Measurements from ENCODE around the gene PSMD11. TPM values are rescaled to one million over a fixed set of nuclear protein-coding genes. Genes with fewer than 3 reads are reported as not detected.

PSMD11 gene
- total RNA-seq, 4 donors from 2014 or later = 44.2 to 77.0 (median 54.2) TPM

- TF ChIP-seq, protein P1, sequence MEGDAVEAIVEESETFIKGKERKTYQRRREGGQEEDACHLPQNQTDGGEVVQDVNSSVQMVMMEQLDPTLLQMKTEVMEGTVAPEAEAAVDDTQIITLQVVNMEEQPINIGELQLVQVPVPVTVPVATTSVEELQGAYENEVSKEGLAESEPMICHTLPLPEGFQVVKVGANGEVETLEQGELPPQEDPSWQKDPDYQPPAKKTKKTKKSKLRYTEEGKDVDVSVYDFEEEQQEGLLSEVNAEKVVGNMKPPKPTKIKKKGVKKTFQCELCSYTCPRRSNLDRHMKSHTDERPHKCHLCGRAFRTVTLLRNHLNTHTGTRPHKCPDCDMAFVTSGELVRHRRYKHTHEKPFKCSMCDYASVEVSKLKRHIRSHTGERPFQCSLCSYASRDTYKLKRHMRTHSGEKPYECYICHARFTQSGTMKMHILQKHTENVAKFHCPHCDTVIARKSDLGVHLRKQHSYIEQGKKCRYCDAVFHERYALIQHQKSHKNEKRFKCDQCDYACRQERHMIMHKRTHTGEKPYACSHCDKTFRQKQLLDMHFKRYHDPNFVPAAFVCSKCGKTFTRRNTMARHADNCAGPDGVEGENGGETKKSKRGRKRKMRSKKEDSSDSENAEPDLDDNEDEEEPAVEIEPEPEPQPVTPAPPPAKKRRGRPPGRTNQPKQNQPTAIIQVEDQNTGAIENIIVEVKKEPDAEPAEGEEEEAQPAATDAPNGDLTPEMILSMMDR (IDR thresholded peaks at IDR 0.05) = no peak
- no peak for TF ChIP-seq POLR2A (IDR thresholded peaks at IDR 0.05)
Observed at GRCh38 chr17:32479074-32479617, 34.8 kb downstream of the PSMD11 start.

GRCh38 chr17:32481193-32481592, 36.9 kb downstream of the PSMD11 start:
- no peak for DNase-seq (ENCODE audit: low spot score in 2 of 2)
- intact Hi-C loops (cut with DNase I; ENCODE audit: low total_unique reads) = no loop called here
- no peak overlapping the region for H3K4me3 ChIP-seq (ENCODE audit: low read depth, poor library complexity, severe bottlenecking)
- TF ChIP-seq POLR2A (IDR thresholded peaks at IDR 0.05) = no peak
- TF ChIP-seq, protein P1 (IDR thresholded peaks at IDR 0.05) = no peak
- 83 to 86% methylated on average over 8 of the region's 8 CpGs for WGBS, 2 donors

More at GRCh38 chr17:32479074-32479617, 34.8 kb downstream of the PSMD11 start:
- no peak overlapping the region for H3K4me3 ChIP-seq (ENCODE audit: low read depth, poor library complexity, severe bottlenecking)
- intact Hi-C loops (cut with DNase I; ENCODE audit: low total_unique reads) = no loop called here
- DNase-seq (ENCODE audit: low spot score in 2 of 2) = no peak
- 55 to 58% methylated on average over 5 of the region's 5 CpGs for WGBS, 2 donors

GRCh38 chr17:32482568-32483320, 38.4 kb downstream of the PSMD11 start:
- intact Hi-C loops (cut with DNase I; ENCODE audit: low total_unique reads) = no loop called here
- WGBS, 2 donors = 72% methylated on average over 11 of the region's 11 CpGs

GRCh38 chr17:32483451-32484019, 39.2 kb downstream of the PSMD11 start:
- DNase-seq (ENCODE audit: low spot score in 2 of 2) = no peak
- 4 to 11% methylated on average over 3 to 7 of the region's 7 CpGs for WGBS, 2 donors
- no peak overlapping the region for H3K4me3 ChIP-seq (ENCODE audit: low read depth, poor library complexity, severe bottlenecking)
- TF ChIP-seq, protein P1 (IDR thresholded peaks at IDR 0.05) = no peak
- TF ChIP-seq POLR2A (IDR thresholded peaks at IDR 0.05) = no peak
- intact Hi-C loops (cut with DNase I; ENCODE audit: low total_unique reads) = no loop called here

More at GRCh38 chr17:32482568-32483320, 38.4 kb downstream of the PSMD11 start:
- no peak overlapping the region for H3K4me3 ChIP-seq (ENCODE audit: low read depth, poor library complexity, severe bottlenecking)
- TF ChIP-seq, protein P1 (IDR thresholded peaks at IDR 0.05) = no peak
- TF ChIP-seq POLR2A (IDR thresholded peaks at IDR 0.05) = no peak
- DNase-seq (ENCODE audit: low spot score in 2 of 2) = no peak

GRCh38 chr17:32484041-32484461, 39.7 kb downstream of the PSMD11 start:
- TF ChIP-seq, protein P1 (IDR thresholded peaks at IDR 0.05) = no peak
- TF ChIP-seq POLR2A (IDR thresholded peaks at IDR 0.05) = no peak
- intact Hi-C loops (cut with DNase I; ENCODE audit: low total_unique reads) = no loop called here
- no peak overlapping the region for H3K4me3 ChIP-seq (ENCODE audit: low read depth, poor library complexity, severe bottlenecking)
- 66 to 77% methylated on average over 4 of the region's 4 CpGs for WGBS, 2 donors
- DNase-seq (ENCODE audit: low spot score in 2 of 2) = no peak

Data from lower leg skin (tissue), 4 donors.